HG02763 (cell line): ENCODE measurements around the gene SMIM45.

ENCODE experiments used
- ATAC-seq: cut with Tn5 transposase; IDR thresholded peaks from one replicate; pipeline ENCODE4 v1.9.1; 2021; ENCODE audit warnings: mild to moderate bottlenecking, moderate library complexity; ENCODE audit not compliant: unreplicated experiment

Gene SMIM45

DNA sequence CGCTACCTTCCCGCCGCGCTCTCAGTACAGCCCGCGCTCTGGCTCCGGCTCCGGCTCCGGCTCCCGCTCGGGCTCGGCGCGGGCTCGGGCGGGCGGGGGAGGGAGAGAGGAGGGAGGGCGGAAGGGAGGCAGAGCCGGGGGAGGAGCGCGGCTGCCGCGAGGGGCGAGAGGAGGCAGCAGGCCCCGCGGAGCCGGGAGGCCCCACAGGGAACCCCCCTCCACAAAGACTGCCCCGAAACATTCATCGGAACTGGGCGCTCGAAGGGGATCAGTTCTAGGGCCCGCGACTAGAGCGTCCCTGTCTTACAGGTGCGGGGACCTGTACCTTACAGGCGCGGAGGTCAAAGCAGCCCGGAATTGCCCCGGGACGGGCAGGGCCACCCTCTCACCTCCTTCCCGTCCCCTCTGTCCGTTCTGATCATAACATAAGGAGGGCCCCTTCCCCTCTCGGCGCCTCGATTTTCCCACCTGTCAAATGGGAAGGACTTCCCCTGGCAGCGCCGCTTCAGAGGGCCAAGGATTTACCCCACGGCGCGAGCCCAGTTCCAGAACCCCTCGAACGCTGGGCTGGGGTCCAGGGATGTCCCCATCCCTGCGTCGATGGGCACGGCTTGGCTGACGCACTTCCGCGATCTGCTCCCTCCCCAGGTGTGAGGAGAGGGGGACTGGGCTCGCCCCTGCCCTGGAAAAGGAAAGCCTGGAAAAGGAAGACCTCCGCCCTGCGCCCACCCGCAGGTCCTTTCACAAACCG, 36.7 kb upstream of the SMIM45 start, which contains the start of gene SHISA8:
TSS of gene SHISA8 (minus strand) at position 40 of the 751 bp plus-strand sequence. CDS start 407 bp downstream, outside the sequence.
- ATAC-seq, result no peak

GRCh38 chr22:41915786-41916493, 36.0 kb upstream of the SMIM45 start:
- ATAC-seq, result no peak

- no peak for ATAC-seq
Measured at GRCh38 chr22:41916745-41917358, 35.1 kb upstream of the SMIM45 start.

- ATAC-seq, result no peak
Measured at GRCh38 chr22:41917375-41917902, 34.5 kb upstream of the SMIM45 start.

DNA sequence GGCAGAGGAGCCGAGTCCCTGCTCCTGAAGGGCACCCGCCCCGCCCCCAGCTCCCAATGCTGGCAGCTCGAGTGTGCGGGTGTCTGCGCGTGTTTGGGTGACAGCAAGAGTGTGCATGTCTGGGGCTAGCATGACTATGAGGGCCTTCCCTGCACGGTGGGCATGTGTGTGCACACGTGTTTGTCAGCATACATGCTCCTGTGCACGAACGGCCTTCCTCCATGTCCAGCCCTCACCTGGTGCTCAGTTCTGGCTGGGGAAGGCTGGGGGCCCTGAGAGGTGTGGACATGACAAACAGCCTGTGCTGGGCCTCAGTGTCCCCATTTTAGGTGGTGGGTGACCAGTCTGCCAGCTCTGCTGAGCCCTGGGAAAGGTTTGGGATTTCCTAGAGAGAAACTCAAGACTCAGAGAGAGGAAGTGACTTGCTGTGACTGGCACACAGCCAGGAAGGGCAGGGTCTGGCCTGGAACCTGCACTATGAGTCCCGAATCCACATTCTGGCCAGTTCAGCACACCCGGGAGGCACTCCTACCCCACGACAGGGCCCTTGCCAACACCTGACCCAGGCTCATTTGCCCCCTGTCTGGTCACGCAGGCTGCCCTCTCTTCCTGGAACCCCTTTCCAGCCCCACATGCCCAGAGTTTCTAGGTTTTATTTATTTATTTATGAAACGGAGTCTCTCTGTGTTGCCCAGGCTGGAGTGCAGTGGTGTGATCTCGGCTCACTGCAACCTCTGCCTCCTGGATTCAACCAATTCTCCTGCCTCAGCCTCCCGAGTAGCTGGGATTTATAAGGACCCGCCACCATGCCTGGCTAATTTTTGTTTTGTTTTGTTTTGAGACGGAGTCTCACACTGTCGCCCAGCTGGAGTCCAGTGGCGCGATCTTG, 33.8 kb upstream of the SMIM45 start:
- ATAC-seq, result no peak

GRCh38 chr22:41919357-41920224, 32.4 kb upstream of the SMIM45 start:
- peak; percentile 55 for ATAC-seq

GRCh38 chr22:41920271-41920976, 31.5 kb upstream of the SMIM45 start:
- peak; percentile 19 for ATAC-seq

DNA sequence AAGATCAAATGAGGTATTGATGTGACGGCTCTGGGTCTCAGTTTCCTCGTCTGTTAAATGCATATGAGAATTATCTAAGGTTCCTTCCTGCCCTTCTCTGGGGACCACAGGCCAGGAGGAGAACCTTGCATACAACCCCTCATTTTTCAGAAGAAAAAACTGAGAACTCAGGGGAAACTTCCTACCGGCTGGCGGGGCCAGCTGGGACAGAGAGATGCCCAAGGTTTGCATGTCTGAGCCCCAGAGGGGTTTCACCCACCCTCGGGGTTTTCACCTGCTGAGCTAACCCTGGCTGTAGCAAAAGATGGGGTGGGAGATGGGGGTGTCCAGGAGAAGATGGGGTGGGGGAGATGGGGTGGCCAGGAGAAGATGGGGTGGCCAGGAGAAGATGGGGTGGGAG, 29.6 kb upstream of the SMIM45 start:
- no peak for ATAC-seq

DNA sequence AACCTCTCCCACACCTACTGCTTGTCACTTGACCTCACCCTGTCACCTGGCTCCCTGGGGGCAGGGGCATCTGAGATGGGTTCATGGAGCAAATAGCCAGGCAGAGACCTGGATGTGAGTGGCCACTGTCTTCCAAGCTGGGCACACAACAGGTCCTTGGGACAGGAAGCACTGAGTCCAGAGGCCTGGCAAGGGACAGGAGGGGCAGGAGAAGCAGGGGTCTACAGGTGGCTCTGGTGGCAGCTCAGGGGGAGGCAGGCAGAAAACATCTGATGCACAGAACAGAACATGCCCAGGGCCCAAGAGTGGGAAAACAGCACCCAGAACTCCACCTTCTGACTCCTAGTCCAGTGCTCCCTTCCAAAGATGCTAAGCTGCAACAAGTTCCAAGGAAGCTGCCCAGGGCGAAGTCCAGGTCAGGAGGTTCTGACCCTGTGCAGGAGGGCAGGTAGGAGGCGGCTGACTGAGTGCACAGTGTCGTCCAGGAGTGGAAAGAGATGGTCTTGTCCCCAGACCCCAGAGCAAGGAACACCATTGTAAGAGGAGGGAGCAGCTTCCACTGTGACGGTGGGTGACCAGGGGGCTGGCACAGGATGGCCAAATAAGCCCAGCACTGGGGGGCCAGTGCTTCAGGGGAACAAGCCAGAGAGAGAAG, 28.9 kb upstream of the SMIM45 start:
- no peak for ATAC-seq

DNA sequence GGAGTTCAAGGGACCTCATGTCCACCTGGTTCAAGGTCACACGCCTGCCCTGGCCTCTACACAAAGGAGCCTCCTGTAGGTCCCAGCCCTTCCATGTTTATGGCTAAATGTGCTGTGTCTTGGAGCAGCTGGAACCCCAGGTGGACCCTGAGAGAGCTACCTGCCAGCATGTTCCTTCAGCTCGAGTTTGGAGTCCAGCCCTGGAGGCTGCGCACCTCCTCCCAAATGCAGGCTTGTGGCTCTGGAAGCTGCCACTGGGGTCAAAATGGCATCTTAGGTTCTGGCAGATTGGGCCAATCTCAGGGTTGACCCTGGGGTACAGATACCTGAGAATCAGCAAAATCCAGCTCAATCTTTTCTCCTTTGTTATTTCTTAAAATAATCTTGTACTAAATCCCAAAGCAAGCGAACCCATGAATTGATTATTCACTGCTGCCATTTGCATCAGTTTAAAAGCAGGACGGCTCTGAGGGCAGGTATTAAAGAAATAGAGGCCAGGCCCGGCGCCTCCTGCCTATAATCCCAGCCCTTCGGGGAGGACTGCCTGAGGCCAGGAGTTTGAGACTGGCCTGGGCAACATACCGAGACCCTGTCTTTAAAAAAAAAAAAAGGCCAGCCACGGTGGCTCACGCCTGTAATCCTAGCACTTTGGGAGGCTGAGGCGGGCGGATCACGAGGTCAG, 28.2 kb upstream of the SMIM45 start:
- no peak for ATAC-seq

- peak; percentile 40 for ATAC-seq
Measured at GRCh38 chr22:41925783-41926460, 26.0 kb upstream of the SMIM45 start.

DNA sequence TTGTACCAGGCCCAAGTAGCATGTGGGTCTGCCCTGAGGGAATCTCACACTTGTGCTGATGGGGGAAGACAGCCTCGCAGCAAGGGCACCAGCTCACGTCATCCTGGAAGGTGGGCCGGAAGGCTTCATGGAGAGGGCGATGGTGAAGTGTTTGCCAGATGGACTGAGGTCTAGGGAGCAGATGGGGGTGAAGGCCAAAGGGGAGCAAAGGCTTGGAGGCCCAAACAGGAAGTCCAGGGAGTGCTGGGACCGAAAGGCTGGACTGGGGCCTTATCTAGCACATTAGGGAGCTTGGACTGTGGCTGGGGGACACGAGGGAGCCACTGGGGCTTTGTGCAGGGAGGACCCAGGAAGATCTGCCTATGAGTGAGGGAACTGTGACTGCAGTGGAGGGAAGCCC, 24.1 kb upstream of the SMIM45 start:
- ATAC-seq, result no peak

DNA sequence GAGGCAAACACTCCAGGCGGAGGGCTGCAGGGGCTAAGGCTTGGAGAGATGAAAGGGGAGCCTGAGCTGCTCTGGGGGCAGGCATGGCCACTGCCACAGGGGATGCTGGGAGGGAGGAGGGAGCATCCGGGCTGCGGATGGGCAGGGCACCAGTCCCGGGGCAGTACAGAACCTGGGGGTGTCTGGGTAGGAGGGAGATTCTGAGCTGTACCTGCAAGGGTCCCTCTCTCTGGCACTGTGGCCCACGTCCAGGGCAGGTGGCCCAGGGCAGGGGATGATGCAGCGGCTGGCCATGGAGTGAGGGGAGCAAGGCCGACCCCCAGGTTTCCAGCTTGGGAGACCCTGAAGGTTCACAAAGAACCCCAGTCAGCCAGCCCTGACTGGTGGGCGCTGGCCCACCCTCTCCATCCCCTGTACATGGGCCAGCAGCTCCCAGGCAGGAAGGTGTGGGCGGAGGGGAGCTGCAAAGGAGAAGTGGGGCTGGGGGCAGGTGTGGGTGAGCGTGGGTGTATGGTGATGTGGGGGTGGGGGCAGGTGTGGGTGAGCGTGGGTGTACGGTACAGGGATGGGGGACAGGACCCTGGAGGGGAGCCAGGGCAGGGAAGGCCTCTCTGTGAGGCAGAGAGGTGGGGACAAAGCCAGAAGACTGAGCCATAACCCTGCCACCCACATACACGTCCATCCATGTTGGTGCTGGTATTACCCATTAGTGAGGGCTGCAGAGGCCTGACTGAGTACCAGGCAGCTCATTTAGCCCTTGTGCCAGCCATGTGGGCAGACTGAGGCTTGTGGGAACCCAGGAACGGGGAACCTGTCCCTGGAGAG, 23.1 kb upstream of the SMIM45 start:
- no peak for ATAC-seq

GRCh38 chr22:41929418-41929810, 22.5 kb upstream of the SMIM45 start:
- no peak for ATAC-seq

- ATAC-seq, result no peak
Measured at GRCh38 chr22:41931701-41932269, 20.2 kb upstream of the SMIM45 start.

DNA sequence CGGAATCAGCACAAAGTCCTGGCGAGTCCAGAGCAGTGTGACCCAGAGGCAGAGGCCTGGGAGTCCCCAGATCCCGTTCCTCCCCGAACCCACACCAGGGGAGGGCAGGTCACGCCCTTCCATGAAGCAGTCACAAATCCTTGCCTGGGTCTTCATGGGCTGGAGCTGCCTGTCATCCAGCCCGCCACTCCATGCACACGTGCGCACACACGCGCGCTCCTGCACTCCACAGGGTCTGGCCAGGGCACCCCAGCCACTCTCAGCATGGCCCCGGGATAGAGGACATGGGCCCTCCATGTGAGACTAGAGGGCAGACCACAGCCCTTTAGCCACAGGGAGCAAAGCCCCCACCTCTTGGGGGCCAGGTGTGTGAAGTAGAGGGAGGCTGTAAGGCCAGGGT, 19.6 kb upstream of the SMIM45 start:
- ATAC-seq, result no peak
